ENCODE measurements around the gene HIGD1B.
"Not testable (repeated sequence)": the region's sequence is repeated elsewhere in the genome, so short reads cannot be mapped to it uniquely, and the experiment has no call there.

HIGD1B gene

GRCh38 chr17:44808156-44808555 is 39.5 kb upstream of the HIGD1B start:
- no peak for DNase-seq (ENCODE audit: low spot score)
- no peak for TF ChIP-seq CTCF (IDR thresholded peaks at IDR 0.05; ENCODE audit: extremely low read depth, insufficient read depth, missing control alignments)
- in situ Hi-C loops (cut with MboI; ENCODE audit: low pct_unique_long_range_greater_than_20kb, low sequenced_read_pairs, unreplicated experiment), result no loop called here

- in situ Hi-C loops (cut with MboI; ENCODE audit: low pct_unique_long_range_greater_than_20kb, low sequenced_read_pairs, unreplicated experiment); DNase-seq (ENCODE audit: low spot score): not testable (repeated sequence)
Observed at GRCh38 chr17:44808656-44809388, 38.9 kb upstream of the HIGD1B start.

GRCh38 chr17:44812263-44812662 is 35.4 kb upstream of the HIGD1B start:
- DNase-seq (ENCODE audit: low spot score), result no peak
- in situ Hi-C loops (cut with MboI; ENCODE audit: low pct_unique_long_range_greater_than_20kb, low sequenced_read_pairs, unreplicated experiment), result no loop called here
- no peak for TF ChIP-seq CTCF (IDR thresholded peaks at IDR 0.05; ENCODE audit: extremely low read depth, insufficient read depth, missing control alignments)

GRCh38 chr17:44818508-44818907 is 29.2 kb upstream of the HIGD1B start:
- in situ Hi-C loops (cut with MboI; ENCODE audit: low pct_unique_long_range_greater_than_20kb, low sequenced_read_pairs, unreplicated experiment); DNase-seq (ENCODE audit: low spot score): not testable (repeated sequence)

- no peak for DNase-seq (ENCODE audit: low spot score)
- in situ Hi-C loops (cut with MboI; ENCODE audit: low pct_unique_long_range_greater_than_20kb, low sequenced_read_pairs, unreplicated experiment), result no loop called here
- no peak for TF ChIP-seq CTCF (IDR thresholded peaks at IDR 0.05; ENCODE audit: extremely low read depth, insufficient read depth, missing control alignments)
Observed at GRCh38 chr17:44820631-44821212, 27.0 kb upstream of the HIGD1B start.

- in situ Hi-C loops (cut with MboI; ENCODE audit: low pct_unique_long_range_greater_than_20kb, low sequenced_read_pairs, unreplicated experiment); DNase-seq (ENCODE audit: low spot score): not testable (repeated sequence)
Observed at GRCh38 chr17:44825236-44825635, 22.4 kb upstream of the HIGD1B start.

GRCh38 chr17:44826123-44826790 is 21.4 kb upstream of the HIGD1B start:
- no peak for TF ChIP-seq CTCF (IDR thresholded peaks at IDR 0.05; ENCODE audit: extremely low read depth, insufficient read depth, missing control alignments)
- in situ Hi-C loops (cut with MboI; ENCODE audit: low pct_unique_long_range_greater_than_20kb, low sequenced_read_pairs, unreplicated experiment), result no loop called here
- DNase-seq (ENCODE audit: low spot score), result no peak

GRCh38 chr17:44827863-44828262 is 19.8 kb upstream of the HIGD1B start:
- in situ Hi-C loops (cut with MboI; ENCODE audit: low pct_unique_long_range_greater_than_20kb, low sequenced_read_pairs, unreplicated experiment), result no loop called here
- TF ChIP-seq CTCF (IDR thresholded peaks at IDR 0.05; ENCODE audit: extremely low read depth, insufficient read depth, missing control alignments), result no peak
- no peak for DNase-seq (ENCODE audit: low spot score)
